Suprapubic skin (tissue), 4 donors: ENCODE results near the gene GALNT17. TPM values are rescaled to one million over a fixed set of nuclear protein-coding genes. Genes with fewer than 3 reads are reported as not detected.

Experiments
- DNase-seq, 2 donors: peaks; one replicate each; pipeline ENCODE4 v3.0.0-alpha.2; 2019; ENCODE audit warnings: low spot score in 2 of 2
- H3K27ac ChIP-seq: fragments of 200-600 bp; sonication (generic); one replicate; pipeline ENCODE4 v1.5.1; 2019
- H3K27me3 ChIP-seq: fragments of 200-600 bp; sonication (generic); one replicate; pipeline ENCODE4 v1.5.1; 2019
- H3K36me3 ChIP-seq: fragments of 200-600 bp; sonication (generic); one replicate; pipeline ENCODE4 v1.5.1; 2019
- H3K4me1 ChIP-seq: fragments of 200-600 bp; sonication (generic); one replicate; pipeline ENCODE4 v1.5.1; 2019
- H3K4me3 ChIP-seq: fragments of 200-600 bp; sonication (generic); one replicate; pipeline ENCODE4 v1.5.1; 2019; ENCODE audit warnings: mild to moderate bottlenecking
- H3K9me3 ChIP-seq: fragments of 200-600 bp; sonication (generic); one replicate; pipeline ENCODE4 v1.5.1; 2019
- EP300 ChIP-seq: sonication (generic); formaldehyde crosslinking; IDR thresholded peaks from one replicate; pipeline ENCODE4 v1.6.1; 2017; ENCODE audit warnings: antibody characterized with exemption
- POLR2A ChIP-seq, 2 donors: fragments of 450-650 bp; IDR thresholded peaks; one replicate each; pipeline ENCODE4 v1.6.1; 2017; ENCODE audit warnings: antibody characterized with exemption in 2 of 2, mild to moderate bottlenecking in 2 of 2, moderate library complexity in 2 of 2
- POLR2AphosphoS5 ChIP-seq, 3 donors: sonication (generic); formaldehyde crosslinking; IDR thresholded peaks; one replicate each; pipeline ENCODE4 v1.6.1; 2017; ENCODE audit warnings: antibody characterized with exemption in 3 of 3
- WGBS: methylation state at CpG from one replicate; pipeline ENCODE4 v1.1.5; 2018; 5-methylcytosine and 5-hydroxymethylcytosine counted together
- total RNA-seq, 4 donors: library from RNA; depleted of rRNA; stranded (reverse); fragments of >200 nt; gene quantifications; one replicate each; pipeline ENCODE4 v1.1.0, GENCODE V29; 2016
- TF ChIP-seq, protein P1 (sequence below), 2 donors: fragments of 200-600 bp in 1 of 2; fragments of 450-650 bp in 1 of 2; sonication (generic) in 1 of 2; IDR thresholded peaks; one replicate each; pipeline ENCODE4 v1.5.1; 2016 to 2019; ENCODE audit warnings: antibody characterized with exemption in 2 of 2, mild to moderate bottlenecking in 1 of 2, moderate library complexity in 1 of 2

GALNT17 gene
- total RNA-seq, 4 donors from 2014 or later = 2.0 to 4.7 (median 2.7) TPM

- H3K9me3 ChIP-seq = no peaks in the 10 kb centered on the region
- no peak overlapping the region for H3K4me3 ChIP-seq
- 62% methylated on average over 2 of the region's 2 CpGs for WGBS
- no peak overlapping the region for H3K27ac ChIP-seq
- H3K4me1 ChIP-seq = no peaks in the 10 kb centered on the region
- DNase-seq = peak in 1 of 2 donors; percentile 32
- TF ChIP-seq EP300 = no peak
- TF ChIP-seq POLR2A (IDR thresholded peaks at IDR 0.05) = no peak
- H3K36me3 ChIP-seq = no peaks in the 10 kb centered on the region
- H3K27me3 ChIP-seq = no peaks in the 10 kb centered on the region
Measured at GRCh38 chr7:71429083-71429482, 297.1 kb downstream of the GALNT17 start.

GRCh38 chr7:71430246-71430645, 298.3 kb downstream of the GALNT17 start:
- Histone ChIP-seq H3K36me3 (no peaks in the 10 kb centered on the region), H3K9me3 (no peaks in the 10 kb centered on the region), H3K4me3 (no peak overlapping the region), H3K27ac (no peak overlapping the region), H3K27me3 (no peaks in the 10 kb centered on the region), H3K4me1 (no peaks in the 10 kb centered on the region)
- no peak for TF ChIP-seq POLR2A (IDR thresholded peaks at IDR 0.05)
- TF ChIP-seq, protein P1, sequence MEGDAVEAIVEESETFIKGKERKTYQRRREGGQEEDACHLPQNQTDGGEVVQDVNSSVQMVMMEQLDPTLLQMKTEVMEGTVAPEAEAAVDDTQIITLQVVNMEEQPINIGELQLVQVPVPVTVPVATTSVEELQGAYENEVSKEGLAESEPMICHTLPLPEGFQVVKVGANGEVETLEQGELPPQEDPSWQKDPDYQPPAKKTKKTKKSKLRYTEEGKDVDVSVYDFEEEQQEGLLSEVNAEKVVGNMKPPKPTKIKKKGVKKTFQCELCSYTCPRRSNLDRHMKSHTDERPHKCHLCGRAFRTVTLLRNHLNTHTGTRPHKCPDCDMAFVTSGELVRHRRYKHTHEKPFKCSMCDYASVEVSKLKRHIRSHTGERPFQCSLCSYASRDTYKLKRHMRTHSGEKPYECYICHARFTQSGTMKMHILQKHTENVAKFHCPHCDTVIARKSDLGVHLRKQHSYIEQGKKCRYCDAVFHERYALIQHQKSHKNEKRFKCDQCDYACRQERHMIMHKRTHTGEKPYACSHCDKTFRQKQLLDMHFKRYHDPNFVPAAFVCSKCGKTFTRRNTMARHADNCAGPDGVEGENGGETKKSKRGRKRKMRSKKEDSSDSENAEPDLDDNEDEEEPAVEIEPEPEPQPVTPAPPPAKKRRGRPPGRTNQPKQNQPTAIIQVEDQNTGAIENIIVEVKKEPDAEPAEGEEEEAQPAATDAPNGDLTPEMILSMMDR (IDR thresholded peaks at IDR 0.05) = no peak
- no peak for TF ChIP-seq EP300
- no peak for TF ChIP-seq POLR2AphosphoS5 (IDR thresholded peaks at IDR 0.05)
- WGBS = 73% methylated on average over 1 of the region's 1 CpG
- DNase-seq = peak in 1 of 2 donors; percentile 7

GRCh38 chr7:71439321-71439720, 307.4 kb downstream of the GALNT17 start:
- Histone ChIP-seq H3K36me3 (no peaks in the 10 kb centered on the region), H3K4me3 (no peak overlapping the region), H3K9me3 (no peaks in the 10 kb centered on the region), H3K4me1 (no peaks in the 10 kb centered on the region), H3K27me3 (no peaks in the 10 kb centered on the region), H3K27ac (no peak overlapping the region)
- WGBS = 55% methylated on average over 7 of the region's 7 CpGs
- no peak for TF ChIP-seq EP300
- no peak for TF ChIP-seq POLR2AphosphoS5 (IDR thresholded peaks at IDR 0.05)
- TF ChIP-seq, protein P1 (IDR thresholded peaks at IDR 0.05) = no peak
- TF ChIP-seq POLR2A (IDR thresholded peaks at IDR 0.05) = no peak
- DNase-seq = no peak

GRCh38 chr7:71442492-71443190, 310.7 kb downstream of the GALNT17 start:
- Histone ChIP-seq H3K27me3 (no peaks in the 10 kb centered on the region), H3K4me1 (no peaks in the 10 kb centered on the region), H3K4me3 (no peak overlapping the region), H3K27ac (no peak overlapping the region), H3K36me3 (no peaks in the 10 kb centered on the region), H3K9me3 (no peaks in the 10 kb centered on the region)
- TF ChIP-seq POLR2AphosphoS5 (IDR thresholded peaks at IDR 0.05) (no peak), EP300 (no peak), POLR2A (IDR thresholded peaks at IDR 0.05) (no peak)
- TF ChIP-seq, protein P1 (IDR thresholded peaks at IDR 0.05) = no peak
- DNase-seq = peak in 1 of 2 donors; percentile 55
- WGBS = 49% methylated on average over 9 of the region's 11 CpGs

GRCh38 chr7:71443191-71443530, 311.2 kb downstream of the GALNT17 start:
- no peaks in the 10 kb centered on the region for H3K36me3 ChIP-seq
- no peak overlapping the region for H3K4me3 ChIP-seq
- TF ChIP-seq, protein P1 (IDR thresholded peaks at IDR 0.05) = no peak
- no peak for TF ChIP-seq POLR2A (IDR thresholded peaks at IDR 0.05)
- no peak for TF ChIP-seq EP300
- TF ChIP-seq POLR2AphosphoS5 (IDR thresholded peaks at IDR 0.05) = no peak
- no peak overlapping the region for H3K27ac ChIP-seq
- WGBS = 59% methylated on average over 6 of the region's 6 CpGs
- DNase-seq = peak in 1 of 2 donors; percentile 32
- H3K4me1 ChIP-seq = no peaks in the 10 kb centered on the region
- H3K27me3 ChIP-seq = no peaks in the 10 kb centered on the region
- no peaks in the 10 kb centered on the region for H3K9me3 ChIP-seq
